ENCODE results near the gene MMRN2. TPM values are rescaled to one million over a fixed set of nuclear protein-coding genes. Genes with fewer than 3 reads are reported as not detected.

Gene MMRN2
- total RNA-seq, 1 donor from 2014 or later = 25.6 TPM

DNA sequence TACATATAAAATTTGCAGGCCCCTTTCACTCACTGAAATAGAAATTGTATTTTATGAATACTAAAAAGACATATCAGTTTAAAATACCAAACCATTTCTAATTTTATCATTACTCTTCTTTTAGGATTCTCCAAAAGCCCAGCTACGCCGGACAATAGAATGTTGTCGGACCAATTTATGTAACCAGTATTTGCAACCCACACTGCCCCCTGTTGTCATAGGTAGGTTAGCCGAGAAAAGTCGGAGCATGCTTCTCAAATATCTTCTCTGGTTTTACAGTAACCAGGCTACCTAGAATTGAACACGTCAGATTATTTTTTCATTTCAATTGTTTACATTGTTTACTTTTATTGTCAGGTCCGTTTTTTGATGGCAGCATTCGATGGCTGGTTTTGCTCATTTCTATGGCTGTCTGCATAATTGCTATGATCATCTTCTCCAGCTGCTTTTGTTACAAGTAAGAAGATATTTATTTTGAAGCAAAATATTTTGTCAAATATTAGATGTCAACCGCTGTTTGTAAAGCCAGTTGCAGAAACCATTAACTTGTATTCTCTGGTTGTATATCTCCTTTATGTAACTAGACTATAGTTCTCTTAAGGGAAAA, 57.6 kb downstream of the MMRN2 start:
- H3K9me3 ChIP-seq (ENCODE audit: control insufficient read depth in 3 of 3, low read length in 3 of 3) = no peaks in the 10 kb centered on the region
- H3K27me3 ChIP-seq (ENCODE audit: control insufficient read depth in 3 of 3, insufficient read depth in 3 of 3, low read length in 3 of 3) = no peaks in the 10 kb centered on the region
- H3K4me3 ChIP-seq (ENCODE audit: low read length in 3 of 3) = no peak overlapping the region
- no peak overlapping the region for H3K9ac ChIP-seq (ENCODE audit: low read depth in 1 of 3, low read length in 3 of 3)
- H3K27ac ChIP-seq (ENCODE audit: low read depth, low read length) = no peak overlapping the region
- peaks cover 15 to 22% (median 17%) of the 10 kb centered on the region in 3 donors for H3K4me1 ChIP-seq (ENCODE audit: control insufficient read depth in 3 of 3, insufficient read depth in 3 of 3, low read length in 3 of 3)
- H3K36me3 ChIP-seq (ENCODE audit: control insufficient read depth in 3 of 3, insufficient read depth in 3 of 3, low read length in 3 of 3) = peaks cover 0 to 10% (median 0%) of the 10 kb centered on the region in 3 donors

DNA sequence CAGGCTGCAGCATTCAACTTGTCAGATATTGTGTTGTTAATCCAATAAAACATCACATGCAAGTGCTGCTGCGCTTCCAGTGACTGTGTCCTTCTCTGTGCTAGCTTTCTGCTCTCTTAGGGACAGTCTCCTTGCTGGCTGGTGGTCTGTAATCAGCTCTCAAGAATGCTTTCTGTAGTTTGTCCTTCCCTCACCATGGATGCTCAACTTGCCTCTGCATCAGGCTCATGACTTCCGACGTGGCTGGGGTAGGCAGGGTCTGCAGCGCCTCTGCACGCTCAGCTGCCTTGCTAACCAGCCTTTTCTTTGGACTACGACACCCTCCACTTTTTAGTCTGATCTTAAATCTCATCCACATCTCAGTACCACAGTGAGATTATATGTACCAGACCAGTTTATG, 58.3 kb downstream of the MMRN2 start:
- H3K27me3 ChIP-seq (ENCODE audit: control insufficient read depth in 3 of 3, insufficient read depth in 3 of 3, low read length in 3 of 3) = no peaks in the 10 kb centered on the region
- H3K27ac ChIP-seq (ENCODE audit: low read depth, low read length) = no peak overlapping the region
- H3K4me1 ChIP-seq (ENCODE audit: control insufficient read depth in 3 of 3, insufficient read depth in 3 of 3, low read length in 3 of 3) = peaks cover 15 to 22% (median 17%) of the 10 kb centered on the region in 3 donors
- H3K9me3 ChIP-seq (ENCODE audit: control insufficient read depth in 3 of 3, low read length in 3 of 3) = no peaks in the 10 kb centered on the region
- no peak overlapping the region for H3K4me3 ChIP-seq (ENCODE audit: low read length in 3 of 3)
- H3K9ac ChIP-seq (ENCODE audit: low read depth in 1 of 3, low read length in 3 of 3) = peak overlapping the region in 1 of 3 donors; percentile 40
- peaks cover 0 to 12% (median 0%) of the 10 kb centered on the region in 3 donors for H3K36me3 ChIP-seq (ENCODE audit: control insufficient read depth in 3 of 3, insufficient read depth in 3 of 3, low read length in 3 of 3)

DNA sequence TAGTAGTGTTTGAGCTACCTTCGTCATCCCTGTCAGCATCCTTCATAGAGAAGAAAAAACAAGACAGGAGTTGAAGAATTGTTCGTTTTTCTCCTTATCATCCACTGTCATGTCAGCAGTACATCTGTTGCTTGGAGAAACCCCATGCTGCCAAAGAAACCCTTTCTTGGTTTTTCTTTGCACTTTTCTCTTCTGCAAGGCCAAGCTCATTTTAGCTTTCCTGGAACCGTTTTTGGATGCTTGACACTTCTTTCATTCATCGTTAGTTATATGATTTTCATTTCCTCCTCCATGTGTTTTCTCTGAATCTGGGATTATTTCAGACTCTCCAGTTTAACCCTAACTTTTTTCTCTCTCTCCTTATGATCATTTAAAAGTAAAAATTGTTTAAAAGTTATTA, 58.9 kb downstream of the MMRN2 start:
- Histone ChIP-seq H3K4me1 (ENCODE audit: control insufficient read depth in 3 of 3, insufficient read depth in 3 of 3, low read length in 3 of 3) (peaks cover 15 to 22% (median 17%) of the 10 kb centered on the region in 3 donors), H3K4me3 (ENCODE audit: low read length in 3 of 3) (no peak overlapping the region), H3K27ac (ENCODE audit: low read depth, low read length) (no peak overlapping the region), H3K9ac (ENCODE audit: low read depth in 1 of 3, low read length in 3 of 3) (no peak overlapping the region), H3K9me3 (ENCODE audit: control insufficient read depth in 3 of 3, low read length in 3 of 3) (no peaks in the 10 kb centered on the region), H3K36me3 (ENCODE audit: control insufficient read depth in 3 of 3, insufficient read depth in 3 of 3, low read length in 3 of 3) (peaks cover 0 to 12% (median 0%) of the 10 kb centered on the region in 3 donors), H3K27me3 (ENCODE audit: control insufficient read depth in 3 of 3, insufficient read depth in 3 of 3, low read length in 3 of 3) (no peaks in the 10 kb centered on the region)

DNA sequence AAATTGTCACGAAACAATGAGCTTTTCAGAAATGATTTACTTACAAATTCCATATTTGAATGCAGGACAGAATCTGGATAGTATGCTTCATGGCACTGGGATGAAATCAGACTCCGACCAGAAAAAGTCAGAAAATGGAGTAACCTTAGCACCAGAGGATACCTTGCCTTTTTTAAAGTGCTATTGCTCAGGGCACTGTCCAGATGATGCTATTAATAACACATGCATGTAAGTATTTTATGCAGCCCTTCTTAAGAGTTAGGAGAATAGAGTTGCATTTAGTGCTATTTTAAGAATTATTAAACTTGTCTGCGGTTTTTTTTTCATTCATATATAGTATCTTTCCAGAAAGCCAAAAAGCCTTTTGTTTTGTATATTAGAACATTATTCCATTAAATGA, 67.4 kb downstream of the MMRN2 start:
- Histone ChIP-seq H3K9ac (ENCODE audit: low read depth in 1 of 3, low read length in 3 of 3) (no peak overlapping the region), H3K4me3 (ENCODE audit: low read length in 3 of 3) (no peak overlapping the region), H3K27me3 (ENCODE audit: control insufficient read depth in 3 of 3, insufficient read depth in 3 of 3, low read length in 3 of 3) (no peaks in the 10 kb centered on the region), H3K36me3 (ENCODE audit: control insufficient read depth in 3 of 3, insufficient read depth in 3 of 3, low read length in 3 of 3) (peaks cover 0 to 4% (median 0%) of the 10 kb centered on the region in 3 donors), H3K9me3 (ENCODE audit: control insufficient read depth in 3 of 3, low read length in 3 of 3) (no peaks in the 10 kb centered on the region), H3K4me1 (ENCODE audit: control insufficient read depth in 3 of 3, insufficient read depth in 3 of 3, low read length in 3 of 3) (peaks cover 14 to 17% (median 16%) of the 10 kb centered on the region in 3 donors), H3K27ac (ENCODE audit: low read depth, low read length) (no peak overlapping the region)

DNA sequence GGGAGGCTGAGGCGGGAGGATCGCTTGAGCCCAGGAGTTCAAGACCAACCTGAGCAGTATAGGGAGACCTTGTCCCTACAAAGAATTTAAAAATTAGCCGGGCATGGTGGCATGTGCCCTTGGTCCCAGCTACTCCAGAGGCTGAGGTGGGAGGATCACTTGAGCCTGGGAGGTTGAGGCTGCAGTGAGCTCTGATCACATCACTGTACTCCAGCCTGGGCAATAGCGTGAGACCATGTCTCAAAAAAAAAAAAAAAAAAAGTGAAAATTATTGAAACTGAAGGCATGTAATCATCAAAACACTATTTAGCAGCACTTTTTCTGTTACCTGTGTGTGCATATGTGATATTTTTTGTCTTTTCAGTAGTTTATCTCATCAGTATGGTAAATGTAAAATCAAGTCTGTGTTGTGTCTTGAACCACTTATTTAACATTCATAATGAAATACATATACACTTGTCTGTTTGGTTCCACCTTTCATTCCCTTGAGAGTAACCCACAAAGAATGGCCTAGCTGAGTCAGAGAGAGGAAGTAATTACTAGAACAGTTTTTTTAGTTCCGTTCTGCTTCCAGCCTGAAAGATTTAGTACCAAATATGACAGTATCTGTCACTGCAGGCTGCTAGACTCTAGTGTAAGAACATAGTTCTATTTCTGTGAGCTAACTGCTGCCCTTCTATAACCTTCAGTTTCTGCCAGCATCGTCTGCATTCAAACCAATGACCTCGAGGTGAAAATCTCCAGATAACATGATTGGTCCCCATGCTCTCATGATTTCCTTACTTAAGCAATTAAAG, 68.6 kb downstream of the MMRN2 start:
- H3K36me3 ChIP-seq (ENCODE audit: control insufficient read depth in 3 of 3, insufficient read depth in 3 of 3, low read length in 3 of 3) = no peaks in the 10 kb centered on the region
- no peak overlapping the region for H3K4me3 ChIP-seq (ENCODE audit: low read length in 3 of 3)
- peak overlapping the region; percentile 72 for H3K27ac ChIP-seq (ENCODE audit: low read depth, low read length)
- H3K4me1 ChIP-seq (ENCODE audit: control insufficient read depth in 3 of 3, insufficient read depth in 3 of 3, low read length in 3 of 3) = peaks cover 14 to 17% (median 16%) of the 10 kb centered on the region in 3 donors
- H3K27me3 ChIP-seq (ENCODE audit: control insufficient read depth in 3 of 3, insufficient read depth in 3 of 3, low read length in 3 of 3) = no peaks in the 10 kb centered on the region
- H3K9ac ChIP-seq (ENCODE audit: low read depth in 1 of 3, low read length in 3 of 3) = peak overlapping the region in 2 of 3 donors; percentile 17 to 18
- no peaks in the 10 kb centered on the region for H3K9me3 ChIP-seq (ENCODE audit: control insufficient read depth in 3 of 3, low read length in 3 of 3)

Small RNAs within 50 kb of the gene (small RNA-seq; reads per million reads assigned to genes)
- gene BMS1P3 (not detected), gene RNU1-19P (0.16 reads per million)

Other genes starting within 250 kb of the MMRN2 start
- 42.3 TPM for gene BMPR1A, start 201.0 kb downstream of the MMRN2 start, total RNA-seq
- gene SNCG, start 984 bp upstream of the MMRN2 start, total RNA-seq = 4.2 TPM
- 11.5 TPM for gene ADIRF, start 10.9 kb upstream of the MMRN2 start, total RNA-seq
- not detected for gene FAM25A, start 62.7 kb upstream of the MMRN2 start, total RNA-seq
- 108 TPM for gene GLUD1, start 137.2 kb upstream of the MMRN2 start, total RNA-seq
- 19.3 TPM for gene SHLD2, start 137.6 kb upstream of the MMRN2 start, total RNA-seq